Vagina (tissue), 2 donors: ENCODE data around the gene SPDYC. TPM values are rescaled to one million over a fixed set of nuclear protein-coding genes. Genes with fewer than 3 reads are reported as not detected.

Source experiments
- DNase-seq, 2 donors: peaks; one replicate each; pipeline ENCODE4 v3.0.0-alpha.2; 2017; ENCODE audit errors: extremely low spot score in 2 of 2
- H3K27ac ChIP-seq: fragments of 200-600 bp; sonication (generic); one replicate; pipeline ENCODE4 v1.5.1; 2019
- H3K27me3 ChIP-seq: fragments of 200-600 bp; sonication (generic); one replicate; pipeline ENCODE4 v1.5.1; 2019
- H3K36me3 ChIP-seq, 2 donors: fragments of 200-600 bp; sonication (generic); one replicate each; pipeline ENCODE4 v1.5.1; 2017 to 2019
- H3K4me1 ChIP-seq: fragments of 200-600 bp; sonication (generic); one replicate; pipeline ENCODE4 v1.5.1; 2019
- H3K4me3 ChIP-seq, 2 donors: fragments of 200-600 bp; sonication (generic); 1 replicate in 1 of 2; 2 replicates in 1 of 2; pipeline ENCODE4 v1.5.1; 2016 to 2019
- H3K9me3 ChIP-seq: fragments of 200-600 bp; sonication (generic); one replicate; pipeline ENCODE4 v1.5.1; 2019
- POLR2A ChIP-seq, 2 donors: fragments of 450-650 bp; IDR thresholded peaks; one replicate each; pipeline ENCODE4 v1.6.1; 2017; ENCODE audit warnings: antibody characterized with exemption in 2 of 2, mild to moderate bottlenecking in 2 of 2, moderate library complexity in 2 of 2
- POLR2AphosphoS5 ChIP-seq, 2 donors: sonication (generic); formaldehyde crosslinking; IDR thresholded peaks; one replicate each; pipeline ENCODE4 v1.9.0; 2017; ENCODE audit warnings: antibody characterized with exemption in 2 of 2, mild to moderate bottlenecking in 2 of 2, low read depth in 1 of 2; ENCODE audit not compliant: insufficient read depth in 1 of 2
- intact Hi-C: fragments of 100-400 bp; cut with DNase I; formaldehyde crosslinking; loops from one replicate; pipeline ENCODE4 v1.15.1; 2023
- total RNA-seq: library from RNA; depleted of rRNA; stranded (reverse); fragments of >200 nt; gene quantifications from one replicate; pipeline ENCODE4 v1.2.3, GENCODE V29; 2016
- TF ChIP-seq, protein P1 (sequence below), 3 experiments: fragments of 450-650 bp in 2 of 3; fragments of 200-600 bp in 1 of 3; sonication (generic) in 1 of 3; IDR thresholded peaks; one replicate each; pipeline ENCODE4 v1.5.1; 2017 to 2019; ENCODE audit warnings: antibody characterized with exemption in 3 of 3, mild to moderate bottlenecking in 2 of 3, moderate library complexity in 2 of 3

Gene SPDYC
- total RNA-seq, 1 donor from 2014 or later: not detected

DNA sequence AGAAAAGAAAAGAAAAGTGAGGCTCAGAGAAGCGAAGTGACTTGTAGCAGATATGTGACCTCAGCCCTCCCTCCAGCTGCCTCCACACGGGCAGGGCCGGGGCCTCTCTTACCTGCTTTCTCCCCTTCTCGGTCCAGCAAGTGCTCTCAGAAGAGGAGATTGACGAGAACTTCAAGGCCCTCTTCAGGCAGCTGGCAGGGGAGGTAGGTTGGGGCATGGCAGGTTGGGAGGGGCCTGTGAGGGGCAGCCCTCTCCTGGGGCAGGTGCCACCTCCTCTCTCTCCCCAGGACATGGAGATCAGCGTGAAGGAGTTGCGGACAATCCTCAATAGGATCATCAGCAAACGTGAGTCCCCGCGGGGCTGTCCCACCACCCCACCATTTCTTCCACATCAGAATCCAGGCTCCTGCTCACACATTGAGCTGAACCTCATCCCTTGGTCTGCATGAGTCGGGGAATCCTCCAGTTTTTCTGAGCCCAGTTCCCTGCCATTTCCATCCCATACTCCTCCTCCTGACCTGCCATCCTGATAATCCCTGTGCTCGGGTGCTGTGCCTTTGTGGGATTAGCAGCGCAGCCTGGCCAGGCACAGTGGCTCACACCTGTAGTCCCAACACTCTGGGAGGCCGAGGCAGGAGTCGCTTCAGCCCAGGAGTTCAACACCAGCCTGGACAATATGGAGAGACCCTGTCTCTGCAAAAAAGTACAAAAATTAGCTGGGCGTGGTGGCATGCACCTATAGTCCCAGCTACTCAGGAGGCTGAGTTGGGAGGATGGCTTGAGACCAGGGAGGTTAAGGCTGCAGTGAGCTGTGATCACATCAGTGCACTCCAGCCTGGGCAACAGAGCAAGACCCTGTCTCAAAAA lies 38.1 kb downstream of the SPDYC start:
- intact Hi-C loops: no loop called here
- Histone ChIP-seq H3K27ac (no peak overlapping the region), H3K9me3 (no peaks in the 10 kb centered on the region), H3K4me3 (no peak overlapping the region), H3K36me3 (peaks cover 3 to 84% of the 10 kb centered on the region in 2 donors), H3K27me3 (no peaks in the 10 kb centered on the region), H3K4me1 (no peaks in the 10 kb centered on the region)
- TF ChIP-seq, protein P1, sequence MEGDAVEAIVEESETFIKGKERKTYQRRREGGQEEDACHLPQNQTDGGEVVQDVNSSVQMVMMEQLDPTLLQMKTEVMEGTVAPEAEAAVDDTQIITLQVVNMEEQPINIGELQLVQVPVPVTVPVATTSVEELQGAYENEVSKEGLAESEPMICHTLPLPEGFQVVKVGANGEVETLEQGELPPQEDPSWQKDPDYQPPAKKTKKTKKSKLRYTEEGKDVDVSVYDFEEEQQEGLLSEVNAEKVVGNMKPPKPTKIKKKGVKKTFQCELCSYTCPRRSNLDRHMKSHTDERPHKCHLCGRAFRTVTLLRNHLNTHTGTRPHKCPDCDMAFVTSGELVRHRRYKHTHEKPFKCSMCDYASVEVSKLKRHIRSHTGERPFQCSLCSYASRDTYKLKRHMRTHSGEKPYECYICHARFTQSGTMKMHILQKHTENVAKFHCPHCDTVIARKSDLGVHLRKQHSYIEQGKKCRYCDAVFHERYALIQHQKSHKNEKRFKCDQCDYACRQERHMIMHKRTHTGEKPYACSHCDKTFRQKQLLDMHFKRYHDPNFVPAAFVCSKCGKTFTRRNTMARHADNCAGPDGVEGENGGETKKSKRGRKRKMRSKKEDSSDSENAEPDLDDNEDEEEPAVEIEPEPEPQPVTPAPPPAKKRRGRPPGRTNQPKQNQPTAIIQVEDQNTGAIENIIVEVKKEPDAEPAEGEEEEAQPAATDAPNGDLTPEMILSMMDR (IDR thresholded peaks at IDR 0.05): no peak
- TF ChIP-seq POLR2A (IDR thresholded peaks at IDR 0.05) (no peak), POLR2AphosphoS5 (IDR thresholded peaks at IDR 0.05; ENCODE audit: insufficient read depth in 1 of 2, low read depth in 1 of 2) (no peak)
- no peak for DNase-seq

DNA sequence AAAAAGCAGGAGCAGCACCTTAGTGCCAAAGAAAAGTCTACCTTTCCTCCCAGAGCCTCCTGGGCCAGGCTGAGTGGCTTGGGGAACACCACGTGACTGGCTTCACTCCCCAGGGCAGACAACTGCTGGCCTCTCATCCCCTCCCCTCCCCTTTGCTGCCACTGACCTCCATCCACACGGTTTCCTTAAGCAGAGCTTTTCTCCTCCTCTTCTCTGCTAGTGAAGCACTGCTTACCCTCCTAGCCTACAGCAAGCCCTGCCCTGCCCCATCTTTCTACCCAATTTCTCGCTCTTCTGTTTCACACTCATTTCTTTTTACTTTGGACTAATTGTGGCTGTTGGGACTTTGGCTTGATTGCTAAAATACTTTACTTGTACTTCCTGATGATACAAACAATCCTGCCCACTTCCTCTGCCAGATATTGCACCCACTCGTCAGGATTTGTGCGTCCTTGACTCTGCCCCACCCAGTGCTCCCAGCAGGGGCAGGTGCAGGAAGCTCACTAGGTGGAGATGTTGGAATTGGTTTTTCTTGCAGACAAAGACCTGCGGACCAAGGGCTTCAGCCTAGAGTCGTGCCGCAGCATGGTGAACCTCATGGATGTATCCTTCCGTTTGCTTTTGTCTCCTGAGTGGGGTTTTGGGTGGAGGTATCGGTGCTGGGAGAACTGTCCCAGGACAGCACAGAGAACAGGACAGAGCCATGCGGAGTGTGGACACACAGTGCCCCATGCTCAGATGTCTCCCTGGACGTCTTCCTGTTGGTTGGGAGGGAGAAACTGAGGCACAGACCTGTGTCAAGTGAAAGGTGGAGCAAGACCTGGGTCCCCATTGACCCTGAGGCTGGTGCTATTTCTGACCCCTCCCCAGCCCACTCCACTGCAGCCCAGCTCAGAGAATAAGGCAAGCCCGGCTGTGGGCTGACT lies 39.0 kb downstream of the SPDYC start:
- H3K27ac ChIP-seq: no peak overlapping the region
- no peak for DNase-seq
- no peak overlapping the region for H3K4me3 ChIP-seq
- peaks cover 3 to 76% of the 10 kb centered on the region in 2 donors for H3K36me3 ChIP-seq
- intact Hi-C loops: no loop called here
- no peaks in the 10 kb centered on the region for H3K4me1 ChIP-seq
- no peaks in the 10 kb centered on the region for H3K9me3 ChIP-seq
- TF ChIP-seq, protein P1 (IDR thresholded peaks at IDR 0.05): no peak
- no peak for TF ChIP-seq POLR2A (IDR thresholded peaks at IDR 0.05)
- TF ChIP-seq POLR2AphosphoS5 (IDR thresholded peaks at IDR 0.05; ENCODE audit: insufficient read depth in 1 of 2, low read depth in 1 of 2): no peak
- no peaks in the 10 kb centered on the region for H3K27me3 ChIP-seq

DNA sequence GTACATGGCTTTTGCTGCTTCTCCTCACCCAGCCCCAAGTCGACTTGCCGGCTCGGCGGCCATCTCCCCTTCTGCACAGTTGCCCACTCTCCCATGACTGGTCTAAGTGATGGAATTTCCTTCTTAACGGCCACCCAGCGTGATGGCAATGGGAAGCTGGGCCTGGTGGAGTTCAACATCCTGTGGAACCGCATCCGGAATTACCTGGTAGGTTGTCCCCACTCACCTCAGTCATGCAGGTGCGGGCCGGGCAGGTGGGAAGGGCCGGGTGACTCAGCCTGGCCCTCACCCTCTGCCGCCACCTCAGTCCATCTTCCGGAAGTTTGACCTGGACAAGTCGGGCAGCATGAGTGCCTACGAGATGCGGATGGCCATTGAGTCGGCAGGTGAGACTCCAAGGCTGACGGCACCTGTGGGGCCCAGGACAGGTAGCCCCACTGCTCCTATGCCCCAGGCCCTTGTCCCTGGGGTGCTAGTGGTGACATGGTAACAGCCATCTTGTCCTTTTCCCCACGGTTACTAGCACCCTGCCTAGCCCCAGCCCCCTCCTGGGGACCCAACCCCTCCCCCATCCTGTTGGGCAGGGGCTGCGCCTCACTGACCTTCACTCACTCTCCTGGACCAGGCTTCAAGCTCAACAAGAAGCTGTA lies 39.8 kb downstream of the SPDYC start:
- Histone ChIP-seq H3K27me3 (no peaks in the 10 kb centered on the region), H3K36me3 (peaks cover 3 to 71% of the 10 kb centered on the region in 2 donors), H3K27ac (no peak overlapping the region)

DNA sequence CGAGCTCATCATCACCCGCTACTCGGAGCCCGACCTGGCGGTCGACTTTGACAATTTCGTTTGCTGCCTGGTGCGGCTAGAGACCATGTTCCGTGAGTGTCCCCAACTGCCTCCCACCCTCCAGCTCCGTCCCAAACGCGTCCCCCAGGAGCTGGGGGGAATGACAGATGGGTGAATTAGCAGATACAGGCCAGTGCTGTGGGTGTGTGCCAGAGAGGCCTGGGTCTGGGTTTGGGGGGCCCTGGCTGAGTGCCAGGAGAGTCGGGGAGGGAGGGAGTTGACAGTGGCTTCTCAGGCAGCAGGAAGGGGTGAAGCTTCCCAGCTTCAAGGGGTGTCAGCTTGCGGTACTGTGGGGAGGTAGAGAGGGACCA lies 40.3 kb downstream of the SPDYC start:
- Histone ChIP-seq H3K9me3 (no peaks in the 10 kb centered on the region), H3K36me3 (peaks cover 3 to 66% of the 10 kb centered on the region in 2 donors), H3K4me3 (no peak overlapping the region), H3K27ac (no peak overlapping the region), H3K27me3 (no peaks in the 10 kb centered on the region), H3K4me1 (no peaks in the 10 kb centered on the region)
- intact Hi-C loops: no loop called here
- TF ChIP-seq POLR2AphosphoS5 (IDR thresholded peaks at IDR 0.05; ENCODE audit: insufficient read depth in 1 of 2, low read depth in 1 of 2) (no peak), POLR2A (IDR thresholded peaks at IDR 0.05) (no peak)
- TF ChIP-seq, protein P1 (IDR thresholded peaks at IDR 0.05): no peak
- no peak for DNase-seq

More for the DNA sequence above, 39.8 kb downstream of the SPDYC start:
- DNase-seq: no peak
- no peaks in the 10 kb centered on the region for H3K4me1 ChIP-seq
- no peaks in the 10 kb centered on the region for H3K9me3 ChIP-seq
- intact Hi-C loops: no loop called here
- TF ChIP-seq POLR2A (IDR thresholded peaks at IDR 0.05): no peak
- no peak for TF ChIP-seq POLR2AphosphoS5 (IDR thresholded peaks at IDR 0.05; ENCODE audit: insufficient read depth in 1 of 2, low read depth in 1 of 2)
- TF ChIP-seq, protein P1 (IDR thresholded peaks at IDR 0.05): no peak
- H3K4me3 ChIP-seq: no peak overlapping the region
